Measurements from ENCODE around the gene NGLY1.

Gene NGLY1

GRCh38 chr3:25782938-25783660 is at the start of gene NGLY1:
Gene NGLY1 (minus strand): TSS chr3:25783443. CDS start chr3:25783390, 53 bp downstream.
- peak; percentile 71 for DNase-seq (ENCODE audit: low read depth)

- DNase-seq (ENCODE audit: low read depth): no peak
Observed at GRCh38 chr3:25831578-25831977, 48.3 kb upstream of the NGLY1 start.

GRCh38 chr3:25830373-25831280 is 47.4 kb upstream of the NGLY1 start:
- no peak for DNase-seq (ENCODE audit: low read depth)

GRCh38 chr3:25826510-25826909 is 43.3 kb upstream of the NGLY1 start:
- DNase-seq (ENCODE audit: low read depth): no peak

GRCh38 chr3:25823314-25823713 is 40.1 kb upstream of the NGLY1 start:
- DNase-seq (ENCODE audit: low read depth): no peak

- DNase-seq (ENCODE audit: low read depth): no peak
Observed at GRCh38 chr3:25821746-25822573, 38.7 kb upstream of the NGLY1 start.

GRCh38 chr3:25820816-25821486 is 37.7 kb upstream of the NGLY1 start:
- no peak for DNase-seq (ENCODE audit: low read depth)

- DNase-seq (ENCODE audit: low read depth): no peak
Observed at GRCh38 chr3:25820366-25820765, 37.1 kb upstream of the NGLY1 start.

GRCh38 chr3:25818335-25818734 is 35.1 kb upstream of the NGLY1 start:
- no peak for DNase-seq (ENCODE audit: low read depth)

- no peak for DNase-seq (ENCODE audit: low read depth)
Observed at GRCh38 chr3:25817638-25818037, 34.4 kb upstream of the NGLY1 start.

GRCh38 chr3:25817107-25817506 is 33.9 kb upstream of the NGLY1 start:
- DNase-seq (ENCODE audit: low read depth): no peak

- no peak for DNase-seq (ENCODE audit: low read depth)
Observed at GRCh38 chr3:25812644-25813043, 29.4 kb upstream of the NGLY1 start.

- DNase-seq (ENCODE audit: low read depth): no peak
Observed at GRCh38 chr3:25804676-25805075, 21.4 kb upstream of the NGLY1 start.

GRCh38 chr3:25803833-25804232 is 20.6 kb upstream of the NGLY1 start:
- DNase-seq (ENCODE audit: low read depth): no peak

- no peak for DNase-seq (ENCODE audit: low read depth)
Observed at GRCh38 chr3:25801786-25802185, 18.5 kb upstream of the NGLY1 start.

GRCh38 chr3:25789596-25790556 is 6.6 kb upstream of the NGLY1 start, which contains the start of gene OXSM:
Gene OXSM (plus strand): TSS chr3:25790090. CDS start chr3:25791021, 931 bp downstream.
- DNase-seq (ENCODE audit: low read depth): peak; percentile 85

GRCh38 chr3:25789209-25789595 is 6.0 kb upstream of the NGLY1 start:
- DNase-seq (ENCODE audit: low read depth): no peak

GRCh38 chr3:25787689-25788088 is 4.4 kb upstream of the NGLY1 start:
- DNase-seq (ENCODE audit: low read depth): no peak

GRCh38 chr3:25785826-25786225 is 2.6 kb upstream of the NGLY1 start:
- no peak for DNase-seq (ENCODE audit: low read depth)

GRCh38 chr3:25784971-25785370 is 1.7 kb upstream of the NGLY1 start:
- no peak for DNase-seq (ENCODE audit: low read depth)

All from activated gamma-delta T cell treated with anti-CD3 and anti-CD28 coated beads, Interleukin-2, amount 50 U/mL, for 16 hours (primary cell).